Measurements from ENCODE around the gene ETV5.
A peak's percentile ranks its signal among the peaks of the same experiment; 100 is the strongest.

Gene ETV5

GRCh38 chr3:186117521-186118134 lies 8.7 kb upstream of the ETV5 start:
- ChIA-PET CTCF (no interaction called here), POLR2A (no interaction called here)
- H3K4me1 ChIP-seq (ENCODE audit: control insufficient read depth, insufficient read depth, low read length), result no peaks in the 10 kb centered on the region
- no peaks in the 10 kb centered on the region for H3K36me3 ChIP-seq (ENCODE audit: control insufficient read depth in 2 of 2, insufficient read depth in 1 of 2, low read length in 2 of 2)
- no peaks in the 10 kb centered on the region for H3K9me3 ChIP-seq (ENCODE audit: control insufficient read depth, insufficient read depth, low read depth, low read length)
- TF ChIP-seq ZNF558 (tag by site-specific recombination; IDR thresholded peaks at IDR 0.05) (no peak), ZNF133 (tag by site-specific recombination; IDR thresholded peaks at IDR 0.05) (no peak), GLI4 (tag by site-specific recombination; IDR thresholded peaks at IDR 0.05) (no peak), AEBP2 (tag by site-specific recombination; IDR thresholded peaks at IDR 0.05; ENCODE audit: borderline replicate concordance) (no peak), CTCF (tag by site-specific recombination; IDR thresholded peaks at IDR 0.05) (no peak), PATZ1 (tag by site-specific recombination; IDR thresholded peaks at IDR 0.05) (no peak), ZNF621 (tag by site-specific recombination; IDR thresholded peaks at IDR 0.05) (no peak), ZNF324 (tag by site-specific recombination; IDR thresholded peaks at IDR 0.05) (no peak), ZNF248 (tag by site-specific recombination; IDR thresholded peaks at IDR 0.05) (no peak), KLF10 (tag by site-specific recombination; IDR thresholded peaks at IDR 0.05) (no peak), PRDM6 (tag by site-specific recombination; IDR thresholded peaks at IDR 0.05) (no peak), WT1 (tag by site-specific recombination; IDR thresholded peaks at IDR 0.05) (no peak), PBX3 (CRISPR knock-in tag; IDR thresholded peaks at IDR 0.05) (no peak)
- H3K27ac ChIP-seq (ENCODE audit: extremely low read depth, low read depth, low read length), result no peak overlapping the region
- no peak overlapping the region for H3K4me3 ChIP-seq (ENCODE audit: low read depth, low read length)

- POLR2A ChIA-PET, result no interaction called here
- Histone ChIP-seq H3K9me3 (ENCODE audit: control insufficient read depth, insufficient read depth, low read depth, low read length) (no peaks in the 10 kb centered on the region), H3K27ac (ENCODE audit: extremely low read depth, low read depth, low read length) (no peak overlapping the region), H3K4me3 (ENCODE audit: low read depth, low read length) (no peak overlapping the region), H3K36me3 (ENCODE audit: control insufficient read depth in 2 of 2, insufficient read depth in 1 of 2, low read length in 2 of 2) (no peaks in the 10 kb centered on the region), H3K4me1 (ENCODE audit: control insufficient read depth, insufficient read depth, low read length) (no peaks in the 10 kb centered on the region)
- CTCF ChIA-PET, result no interaction called here
- TF ChIP-seq ZXDB (tag by site-specific recombination; IDR thresholded peaks at IDR 0.05) (no peak), ZNF639 (tag by site-specific recombination; IDR thresholded peaks at IDR 0.05) (no peak), ZNF830 (tag by site-specific recombination; IDR thresholded peaks at IDR 0.05; ENCODE audit: low read depth) (no peak), ZNF214 (tag by site-specific recombination; IDR thresholded peaks at IDR 0.05; ENCODE audit: borderline replicate concordance) (no peak), ZNF121 (tag by site-specific recombination; IDR thresholded peaks at IDR 0.05) (no peak), ZNF792 (tag by site-specific recombination; IDR thresholded peaks at IDR 0.05) (no peak), ZFHX2 (tag by site-specific recombination; conservative IDR thresholded peaks at IDR 0.05) (peak; percentile 62), EGR2 (tag by site-specific recombination; IDR thresholded peaks at IDR 0.05; ENCODE audit: low read depth) (peak; percentile 55; the same call in 1 of the 2 replicates)
Measured at GRCh38 chr3:186115239-186115996, 6.5 kb upstream of the ETV5 start.
